ENCODE data around the gene SYCP2.

DNA sequence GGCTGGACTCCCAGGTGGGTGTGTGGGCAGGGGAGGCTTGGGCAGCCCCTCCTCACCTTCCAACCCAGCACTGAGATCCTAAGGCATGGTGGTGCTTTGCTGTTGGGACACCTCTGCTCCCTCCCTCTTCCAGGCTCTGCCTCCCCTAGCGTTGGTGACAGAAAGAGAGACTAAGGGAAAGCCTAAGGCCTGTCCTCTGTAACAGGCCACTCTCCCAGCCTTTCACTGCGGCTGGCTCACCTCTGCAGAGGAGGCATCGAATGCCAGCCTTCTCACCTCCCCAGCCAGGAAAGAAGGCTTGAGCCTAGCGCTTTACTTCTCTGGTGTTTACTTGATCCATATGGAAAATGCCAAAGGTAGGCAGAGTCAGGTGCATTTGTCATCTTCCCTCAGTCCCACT is 21.3 kb upstream of the SYCP2 start:
- no peak for TF ChIP-seq EZH2 (IDR thresholded peaks at IDR 0.05; ENCODE audit: low read length)
- TF ChIP-seq, protein P1, sequence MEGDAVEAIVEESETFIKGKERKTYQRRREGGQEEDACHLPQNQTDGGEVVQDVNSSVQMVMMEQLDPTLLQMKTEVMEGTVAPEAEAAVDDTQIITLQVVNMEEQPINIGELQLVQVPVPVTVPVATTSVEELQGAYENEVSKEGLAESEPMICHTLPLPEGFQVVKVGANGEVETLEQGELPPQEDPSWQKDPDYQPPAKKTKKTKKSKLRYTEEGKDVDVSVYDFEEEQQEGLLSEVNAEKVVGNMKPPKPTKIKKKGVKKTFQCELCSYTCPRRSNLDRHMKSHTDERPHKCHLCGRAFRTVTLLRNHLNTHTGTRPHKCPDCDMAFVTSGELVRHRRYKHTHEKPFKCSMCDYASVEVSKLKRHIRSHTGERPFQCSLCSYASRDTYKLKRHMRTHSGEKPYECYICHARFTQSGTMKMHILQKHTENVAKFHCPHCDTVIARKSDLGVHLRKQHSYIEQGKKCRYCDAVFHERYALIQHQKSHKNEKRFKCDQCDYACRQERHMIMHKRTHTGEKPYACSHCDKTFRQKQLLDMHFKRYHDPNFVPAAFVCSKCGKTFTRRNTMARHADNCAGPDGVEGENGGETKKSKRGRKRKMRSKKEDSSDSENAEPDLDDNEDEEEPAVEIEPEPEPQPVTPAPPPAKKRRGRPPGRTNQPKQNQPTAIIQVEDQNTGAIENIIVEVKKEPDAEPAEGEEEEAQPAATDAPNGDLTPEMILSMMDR (optimal IDR thresholded peaks at IDR 0.05 in 1 of 3, IDR thresholded peaks at IDR 0.05 in 1 of 3, conservative IDR thresholded peaks at IDR 0.05 in 1 of 3; ENCODE audit: extremely low read depth in 1 of 3, insufficient read depth in 2 of 3, low read length in 3 of 3) = no peak

Measured in keratinocyte (primary cell).